GM12875 (cell line): ENCODE measurements around the gene OTUB2.

Experiments used
- H3K4me3 ChIP-seq: one replicate; pipeline ENCODE4 v1.5.1; 2011; ENCODE audit warnings: low read depth, low read length, control low read depth
- CTCF ChIP-seq: IDR thresholded peaks from 2 replicates; pipeline ENCODE4 v1.5.1; 2011; ENCODE audit warnings: low read depth, mild to moderate bottlenecking, control low read depth, inconsistent platforms, low read length, moderate library complexity, borderline replicate concordance; ENCODE audit not compliant: insufficient read depth

OTUB2 gene

GRCh38 chr14:94040247-94040646, 14.1 kb downstream of the OTUB2 start:
- H3K4me3 ChIP-seq: no peak overlapping the region
- TF ChIP-seq CTCF: no peak

- no peak overlapping the region for H3K4me3 ChIP-seq
- TF ChIP-seq CTCF: no peak
Measured at GRCh38 chr14:94040796-94041195, 14.7 kb downstream of the OTUB2 start.

- H3K4me3 ChIP-seq: no peak overlapping the region
- no peak for TF ChIP-seq CTCF
Measured at GRCh38 chr14:94041551-94042346, 15.6 kb downstream of the OTUB2 start.

- TF ChIP-seq CTCF: no peak
- H3K4me3 ChIP-seq: no peak overlapping the region
Measured at GRCh38 chr14:94042433-94043091, 16.4 kb downstream of the OTUB2 start.

- no peak for TF ChIP-seq CTCF
- no peak overlapping the region for H3K4me3 ChIP-seq
Measured at GRCh38 chr14:94043111-94043755, 17.1 kb downstream of the OTUB2 start.

- TF ChIP-seq CTCF: no peak
- H3K4me3 ChIP-seq: no peak overlapping the region
Measured at GRCh38 chr14:94043756-94044475, 17.8 kb downstream of the OTUB2 start.
